GM21360 (cell line): Measurements from ENCODE around the gene TOX2.

Source experiments
- ATAC-seq: cut with Tn5 transposase; IDR thresholded peaks from one replicate; pipeline ENCODE4 v1.9.1; 2021; ENCODE audit warnings: mild to moderate bottlenecking, moderate library complexity; ENCODE audit not compliant: unreplicated experiment

The TOX2 gene

GRCh38 chr20:43938932-43939761 is 24.5 kb downstream of the TOX2 start:
- ATAC-seq = no peak

GRCh38 chr20:43939762-43940121 is 25.1 kb downstream of the TOX2 start:
- ATAC-seq = no peak

GRCh38 chr20:43940518-43941225 is 26.0 kb downstream of the TOX2 start:
- no peak for ATAC-seq

GRCh38 chr20:43941476-43942200 is 27.0 kb downstream of the TOX2 start:
- no peak for ATAC-seq

GRCh38 chr20:43942201-43942590 is 27.5 kb downstream of the TOX2 start:
- no peak for ATAC-seq

GRCh38 chr20:43942667-43943285 is 28.1 kb downstream of the TOX2 start:
- peak; percentile 30 for ATAC-seq

- no peak for ATAC-seq
These were observed 29.1 kb downstream of the TOX2 start for GRCh38 chr20:43943725-43944124.

- no peak for ATAC-seq
These were observed 30.1 kb downstream of the TOX2 start for GRCh38 chr20:43944653-43945235.

- ATAC-seq = no peak
These were observed 30.9 kb downstream of the TOX2 start for GRCh38 chr20:43945391-43946205.

GRCh38 chr20:43946206-43946491 is 31.5 kb downstream of the TOX2 start:
- no peak for ATAC-seq

GRCh38 chr20:43946659-43947315 is 32.1 kb downstream of the TOX2 start:
- ATAC-seq = no peak

- no peak for ATAC-seq
These were observed 32.7 kb downstream of the TOX2 start for GRCh38 chr20:43947316-43947710.

- ATAC-seq = no peak
These were observed 33.8 kb downstream of the TOX2 start for GRCh38 chr20:43948455-43948854.

GRCh38 chr20:43949248-43949647 is 34.6 kb downstream of the TOX2 start:
- no peak for ATAC-seq

GRCh38 chr20:43949741-43950618 is 35.3 kb downstream of the TOX2 start:
- ATAC-seq = no peak

GRCh38 chr20:43953919-43954592 is 39.4 kb downstream of the TOX2 start:
- no peak for ATAC-seq

GRCh38 chr20:43954704-43955061 is 40.0 kb downstream of the TOX2 start:
- no peak for ATAC-seq

GRCh38 chr20:43955062-43955749 is 40.6 kb downstream of the TOX2 start:
- ATAC-seq = peak; percentile 70
